HL-60 (cell line): ENCODE data around the gene BMP8B.

Source experiments
- CTCF ChIP-seq: IDR thresholded peaks from one replicate; pipeline ENCODE4 v1.5.1; 2011; ENCODE audit warnings: low read length, control low read depth, inconsistent platforms; ENCODE audit not compliant: insufficient read depth
- SPI1 ChIP-seq: IDR thresholded peaks from 2 replicates; pipeline ENCODE4 v1.6.1; 2012; ENCODE audit warnings: low read depth, mild to moderate bottlenecking, borderline replicate concordance
- TF ChIP-seq, protein P1 (sequence below): IDR thresholded peaks from 2 replicates; pipeline ENCODE4 v1.6.1; 2012; ENCODE audit warnings: low read depth; ENCODE audit not compliant: insufficient replicate concordance

DNA sequence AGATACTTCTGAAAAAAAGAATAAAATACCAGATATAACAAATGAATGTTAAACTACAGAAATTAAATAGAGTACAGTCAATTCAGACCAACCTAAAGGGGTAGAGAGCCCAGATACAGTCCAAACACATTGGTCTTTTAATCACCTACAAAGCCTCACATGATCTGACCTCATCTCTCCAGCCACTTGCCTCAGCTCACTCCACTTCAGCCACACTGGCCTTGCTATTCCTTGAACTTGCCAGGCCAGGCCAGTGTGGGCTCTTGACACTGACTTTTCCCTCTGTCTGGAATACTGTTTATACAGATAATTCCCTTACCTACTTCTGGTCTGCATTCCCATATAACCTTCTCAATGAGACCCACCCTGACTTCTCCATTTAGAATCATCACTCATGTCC is 67.0 kb downstream of the BMP8B start:
- no peak for TF ChIP-seq CTCF
- TF ChIP-seq, protein P1, sequence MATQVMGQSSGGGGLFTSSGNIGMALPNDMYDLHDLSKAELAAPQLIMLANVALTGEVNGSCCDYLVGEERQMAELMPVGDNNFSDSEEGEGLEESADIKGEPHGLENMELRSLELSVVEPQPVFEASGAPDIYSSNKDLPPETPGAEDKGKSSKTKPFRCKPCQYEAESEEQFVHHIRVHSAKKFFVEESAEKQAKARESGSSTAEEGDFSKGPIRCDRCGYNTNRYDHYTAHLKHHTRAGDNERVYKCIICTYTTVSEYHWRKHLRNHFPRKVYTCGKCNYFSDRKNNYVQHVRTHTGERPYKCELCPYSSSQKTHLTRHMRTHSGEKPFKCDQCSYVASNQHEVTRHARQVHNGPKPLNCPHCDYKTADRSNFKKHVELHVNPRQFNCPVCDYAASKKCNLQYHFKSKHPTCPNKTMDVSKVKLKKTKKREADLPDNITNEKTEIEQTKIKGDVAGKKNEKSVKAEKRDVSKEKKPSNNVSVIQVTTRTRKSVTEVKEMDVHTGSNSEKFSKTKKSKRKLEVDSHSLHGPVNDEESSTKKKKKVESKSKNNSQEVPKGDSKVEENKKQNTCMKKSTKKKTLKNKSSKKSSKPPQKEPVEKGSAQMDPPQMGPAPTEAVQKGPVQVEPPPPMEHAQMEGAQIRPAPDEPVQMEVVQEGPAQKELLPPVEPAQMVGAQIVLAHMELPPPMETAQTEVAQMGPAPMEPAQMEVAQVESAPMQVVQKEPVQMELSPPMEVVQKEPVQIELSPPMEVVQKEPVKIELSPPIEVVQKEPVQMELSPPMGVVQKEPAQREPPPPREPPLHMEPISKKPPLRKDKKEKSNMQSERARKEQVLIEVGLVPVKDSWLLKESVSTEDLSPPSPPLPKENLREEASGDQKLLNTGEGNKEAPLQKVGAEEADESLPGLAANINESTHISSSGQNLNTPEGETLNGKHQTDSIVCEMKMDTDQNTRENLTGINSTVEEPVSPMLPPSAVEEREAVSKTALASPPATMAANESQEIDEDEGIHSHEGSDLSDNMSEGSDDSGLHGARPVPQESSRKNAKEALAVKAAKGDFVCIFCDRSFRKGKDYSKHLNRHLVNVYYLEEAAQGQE, result no peak
- no peak for TF ChIP-seq SPI1
